Panc1 (cell line): ENCODE measurements around the gene MPPED2.

Source experiments
- POLR2AphosphoS5 ChIP-seq: IDR thresholded peaks from 2 replicates; pipeline ENCODE4 v1.6.1; 2012; ENCODE audit warnings: mild to moderate bottlenecking, low read depth, low read length, moderate library complexity
- TCF7L2 ChIP-seq: IDR thresholded peaks from 2 replicates; pipeline ENCODE4 v1.6.1; 2011; ENCODE audit warnings: mild to moderate bottlenecking, low read depth, low read length, inconsistent platforms
- TF ChIP-seq, protein P1 (sequence below): fragments of 450-650 bp; IDR thresholded peaks from 2 replicates; pipeline ENCODE4 v1.5.1; 2017; ENCODE audit warnings: mild to moderate bottlenecking

DNA sequence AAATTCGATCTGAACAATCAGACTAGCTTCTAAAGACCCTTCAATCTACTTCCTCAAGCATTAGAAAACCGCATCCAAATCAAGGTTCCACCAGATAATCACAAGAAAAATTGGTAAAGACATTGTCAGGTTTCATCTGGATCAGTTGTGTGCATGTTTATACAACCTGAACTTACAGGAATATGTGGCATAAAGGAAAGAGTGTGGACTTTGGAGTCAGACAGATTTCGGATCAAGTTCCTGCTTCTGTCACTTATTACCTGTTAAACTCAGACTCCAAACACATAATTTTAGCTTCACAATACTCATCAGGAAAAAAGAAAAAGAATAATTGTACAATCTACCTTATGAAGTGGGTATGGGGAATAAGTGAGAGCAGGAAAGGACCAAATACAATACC is 80.5 kb downstream of the MPPED2 start:
- TF ChIP-seq, protein P1, sequence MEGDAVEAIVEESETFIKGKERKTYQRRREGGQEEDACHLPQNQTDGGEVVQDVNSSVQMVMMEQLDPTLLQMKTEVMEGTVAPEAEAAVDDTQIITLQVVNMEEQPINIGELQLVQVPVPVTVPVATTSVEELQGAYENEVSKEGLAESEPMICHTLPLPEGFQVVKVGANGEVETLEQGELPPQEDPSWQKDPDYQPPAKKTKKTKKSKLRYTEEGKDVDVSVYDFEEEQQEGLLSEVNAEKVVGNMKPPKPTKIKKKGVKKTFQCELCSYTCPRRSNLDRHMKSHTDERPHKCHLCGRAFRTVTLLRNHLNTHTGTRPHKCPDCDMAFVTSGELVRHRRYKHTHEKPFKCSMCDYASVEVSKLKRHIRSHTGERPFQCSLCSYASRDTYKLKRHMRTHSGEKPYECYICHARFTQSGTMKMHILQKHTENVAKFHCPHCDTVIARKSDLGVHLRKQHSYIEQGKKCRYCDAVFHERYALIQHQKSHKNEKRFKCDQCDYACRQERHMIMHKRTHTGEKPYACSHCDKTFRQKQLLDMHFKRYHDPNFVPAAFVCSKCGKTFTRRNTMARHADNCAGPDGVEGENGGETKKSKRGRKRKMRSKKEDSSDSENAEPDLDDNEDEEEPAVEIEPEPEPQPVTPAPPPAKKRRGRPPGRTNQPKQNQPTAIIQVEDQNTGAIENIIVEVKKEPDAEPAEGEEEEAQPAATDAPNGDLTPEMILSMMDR = no peak
- TF ChIP-seq POLR2AphosphoS5 (no peak), TCF7L2 (no peak)
